AG09309 (cell line): ENCODE results near the gene PDLIM4.

Experiments
- DNase-seq: peaks from one replicate; pipeline ENCODE4 v3.0.0-alpha.2; 2010; ENCODE audit warnings: low read depth
- H3K4me3 ChIP-seq: 2 replicates; pipeline ENCODE4 v1.5.1; 2011; ENCODE audit warnings: mild to moderate bottlenecking, low read depth, low read length, moderate library complexity; ENCODE audit not compliant: control insufficient read depth
- TF ChIP-seq, protein P1 (sequence below): IDR thresholded peaks from 2 replicates; pipeline ENCODE4 v1.5.1; 2011; ENCODE audit warnings: mild to moderate bottlenecking, low read depth, low read length, inconsistent platforms; ENCODE audit not compliant: insufficient read depth, control insufficient read depth; ENCODE audit errors: missing control alignments

Gene PDLIM4

DNA sequence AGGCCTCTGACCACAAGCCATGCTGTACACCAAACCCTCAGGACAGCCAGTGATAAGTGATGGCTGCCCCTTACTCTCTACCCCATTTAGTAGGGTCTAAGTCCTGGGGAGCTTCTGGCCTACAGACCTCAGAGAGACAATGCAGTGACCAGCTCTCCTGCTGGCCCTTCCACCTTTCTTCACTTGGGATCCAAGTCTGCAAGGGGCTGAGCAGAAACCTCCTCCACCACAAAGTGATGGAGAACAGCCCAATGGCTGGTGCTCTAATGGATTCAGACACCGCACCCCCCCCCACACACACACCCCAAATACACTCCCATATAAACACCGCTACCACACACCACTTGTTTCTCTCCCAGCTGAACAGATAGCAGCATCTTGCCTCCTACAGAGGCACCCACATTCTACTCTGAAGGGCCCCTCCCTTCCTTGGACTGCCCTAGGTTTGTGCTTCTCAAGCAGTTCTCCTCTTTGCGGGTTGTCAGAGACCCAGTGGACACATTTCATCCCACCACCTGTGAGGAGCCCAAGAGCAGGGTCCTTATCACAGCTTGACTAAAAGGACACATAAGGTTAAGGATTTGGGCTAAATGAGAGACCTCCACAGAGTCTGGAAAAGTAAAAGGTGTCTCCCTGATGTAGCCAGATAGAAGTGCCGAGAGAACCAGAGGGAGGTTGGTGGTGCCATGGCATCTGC lies 1.3 kb upstream of the PDLIM4 start:
- TF ChIP-seq, protein P1, sequence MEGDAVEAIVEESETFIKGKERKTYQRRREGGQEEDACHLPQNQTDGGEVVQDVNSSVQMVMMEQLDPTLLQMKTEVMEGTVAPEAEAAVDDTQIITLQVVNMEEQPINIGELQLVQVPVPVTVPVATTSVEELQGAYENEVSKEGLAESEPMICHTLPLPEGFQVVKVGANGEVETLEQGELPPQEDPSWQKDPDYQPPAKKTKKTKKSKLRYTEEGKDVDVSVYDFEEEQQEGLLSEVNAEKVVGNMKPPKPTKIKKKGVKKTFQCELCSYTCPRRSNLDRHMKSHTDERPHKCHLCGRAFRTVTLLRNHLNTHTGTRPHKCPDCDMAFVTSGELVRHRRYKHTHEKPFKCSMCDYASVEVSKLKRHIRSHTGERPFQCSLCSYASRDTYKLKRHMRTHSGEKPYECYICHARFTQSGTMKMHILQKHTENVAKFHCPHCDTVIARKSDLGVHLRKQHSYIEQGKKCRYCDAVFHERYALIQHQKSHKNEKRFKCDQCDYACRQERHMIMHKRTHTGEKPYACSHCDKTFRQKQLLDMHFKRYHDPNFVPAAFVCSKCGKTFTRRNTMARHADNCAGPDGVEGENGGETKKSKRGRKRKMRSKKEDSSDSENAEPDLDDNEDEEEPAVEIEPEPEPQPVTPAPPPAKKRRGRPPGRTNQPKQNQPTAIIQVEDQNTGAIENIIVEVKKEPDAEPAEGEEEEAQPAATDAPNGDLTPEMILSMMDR = no peak
- no peak overlapping the region for H3K4me3 ChIP-seq
- no peak for DNase-seq

DNA sequence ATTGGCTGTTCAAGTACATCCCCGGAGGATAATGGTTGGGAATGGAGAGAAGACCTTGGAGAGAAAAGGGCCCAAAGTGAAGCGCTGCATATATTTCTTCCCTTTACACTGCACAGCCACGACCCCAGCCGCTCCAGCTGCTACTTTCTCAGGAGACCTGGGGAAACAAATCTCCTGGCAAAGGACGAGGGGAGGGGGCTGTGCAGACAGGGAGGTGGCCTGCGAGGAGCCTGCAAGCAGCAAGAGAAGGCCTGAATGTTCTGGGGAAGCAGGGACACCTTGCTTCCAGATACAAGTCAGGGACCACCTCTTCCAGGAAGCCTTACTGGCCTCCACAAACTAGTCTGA lies 739 bp upstream of the PDLIM4 start:
- TF ChIP-seq, protein P1 = no peak
- H3K4me3 ChIP-seq = no peak overlapping the region
- no peak for DNase-seq

DNA sequence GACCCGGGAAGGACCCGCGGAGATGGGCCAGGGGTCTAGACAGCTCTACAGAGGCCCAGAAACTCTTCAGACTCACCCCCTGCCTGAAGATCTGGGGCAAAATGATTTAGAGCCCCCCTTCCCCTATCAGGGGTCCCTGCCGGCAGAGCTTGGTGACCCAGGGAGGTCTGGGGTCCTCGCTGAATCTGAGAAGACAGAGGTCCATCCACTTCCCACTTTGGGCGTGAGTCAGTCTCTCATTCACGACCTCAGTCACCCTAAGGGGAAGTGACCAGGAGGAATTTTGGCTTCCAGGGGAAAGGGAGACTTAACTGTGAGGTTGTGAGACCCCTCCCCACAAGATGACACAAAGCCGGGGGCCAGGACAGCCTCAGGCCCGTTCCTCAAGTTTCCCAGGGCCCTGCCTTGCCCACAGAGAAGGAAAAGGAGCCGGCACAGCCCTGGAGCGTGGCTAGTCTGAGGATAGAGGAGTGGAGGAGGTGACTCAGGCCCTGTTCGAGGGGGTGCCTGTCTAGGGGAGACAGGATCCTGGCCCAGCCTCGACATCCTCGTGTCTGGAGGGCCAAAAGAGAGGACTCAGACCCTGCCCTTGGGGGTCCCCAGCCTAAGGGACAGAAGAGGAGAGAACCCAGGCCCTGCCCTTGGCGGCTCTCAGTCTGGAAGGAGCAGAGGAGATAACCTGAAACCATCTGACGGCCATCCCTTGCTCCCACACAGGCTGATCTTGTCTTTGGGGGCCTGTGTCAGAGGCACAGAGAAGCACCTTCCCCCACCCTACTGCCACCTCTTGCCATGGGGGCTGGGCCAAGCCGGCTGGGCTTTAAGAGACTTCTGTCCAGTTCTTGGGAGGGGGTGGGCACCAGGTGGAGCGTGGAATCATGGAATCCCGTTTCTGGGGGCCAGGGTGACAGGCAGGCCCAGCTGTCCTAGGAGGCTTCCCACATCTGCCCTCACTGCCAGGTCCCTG lies 889 bp downstream of the PDLIM4 start:
- H3K4me3 ChIP-seq = peak overlapping the region; percentile 86
- no peak for DNase-seq

DNA sequence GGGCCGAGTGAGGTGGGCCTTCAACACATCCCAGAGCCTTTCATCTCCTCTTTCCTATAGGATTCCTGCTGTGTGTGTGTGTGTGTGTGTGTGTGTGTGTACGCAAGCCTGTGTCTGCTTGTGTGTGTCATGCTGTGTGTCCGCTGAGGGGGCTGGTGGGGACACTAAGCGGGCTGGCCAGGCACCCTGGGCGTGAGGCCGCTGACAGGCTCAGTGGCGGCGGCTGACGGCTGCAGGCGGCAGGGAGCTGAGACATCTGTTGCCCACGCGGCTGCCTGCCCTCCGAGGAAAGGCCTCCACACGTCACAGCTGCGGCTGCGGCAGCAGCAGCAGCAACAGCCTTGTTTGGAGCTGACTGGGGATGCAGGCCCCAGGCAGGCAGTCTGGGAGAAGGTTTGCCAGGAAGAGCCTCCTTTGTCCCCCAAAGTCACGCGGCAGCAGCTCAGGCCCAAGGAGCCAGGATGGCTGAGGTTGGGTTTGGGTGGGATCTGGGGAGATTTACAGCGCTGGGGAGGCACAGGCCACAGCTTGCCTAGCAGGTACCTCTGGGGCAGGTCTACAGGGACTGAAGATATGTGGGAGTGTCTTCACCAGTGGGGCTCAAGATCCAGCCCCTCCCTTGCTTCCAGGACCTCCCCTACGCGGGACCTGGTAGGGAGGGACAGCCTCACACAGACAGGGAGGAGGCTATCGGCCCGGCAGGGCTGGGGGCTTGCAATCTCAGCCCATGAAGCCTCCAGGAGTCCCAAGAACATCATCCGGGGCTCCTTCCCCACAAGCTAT lies 1.8 kb downstream of the PDLIM4 start:
- H3K4me3 ChIP-seq = peak overlapping the region; percentile 86
- peak; percentile 64 for DNase-seq
- TF ChIP-seq, protein P1 = no peak

More for the DNA sequence above, 889 bp downstream of the PDLIM4 start:
- TF ChIP-seq, protein P1 = no peak

DNA sequence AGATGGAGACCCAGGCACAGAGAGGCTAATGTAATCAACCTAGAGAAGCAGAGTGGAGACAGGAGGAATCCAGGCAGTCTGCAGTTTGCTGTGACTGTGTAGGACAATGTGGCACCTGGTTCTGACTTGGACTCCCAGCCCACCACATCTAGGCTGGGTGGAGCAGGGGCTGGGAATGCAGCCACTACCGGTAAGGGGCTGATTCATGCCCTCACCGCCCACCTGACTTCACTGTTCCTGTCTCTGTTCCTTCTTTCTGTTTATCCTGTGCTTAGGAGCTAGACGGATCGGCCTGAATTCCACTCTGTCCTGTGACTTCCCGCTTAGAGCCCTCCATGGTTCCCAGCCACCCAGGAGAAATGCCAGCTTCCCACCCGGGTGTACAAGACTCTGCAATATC lies 2.6 kb downstream of the PDLIM4 start:
- no peak for DNase-seq
- peak overlapping the region; percentile 49; the same call in 1 of the 2 replicates for H3K4me3 ChIP-seq
- TF ChIP-seq, protein P1 = no peak
